ENCODE measurements around the gene RBMY1E. TPM values are rescaled to one million over a fixed set of nuclear protein-coding genes. Genes with fewer than 3 reads are reported as not detected.
"Not testable (repeated sequence)": the region's sequence is repeated elsewhere in the genome, so short reads cannot be mapped to it uniquely, and the experiment has no call there.

RBMY1E gene
- polyA plus RNA-seq (2011; rRNA removed) = not detected in 2 replicates
- polyA minus RNA-seq (2011; rRNA and poly(A)+ RNA removed) = not detected in 2 replicates

GRCh38 chrY:21917932-21918331 lies at the start of gene RBMY1E:
Gene RBMY1E (minus strand): TSS chrY:21918032. CDS start chrY:21916054, 1,978 bp downstream.
- DNase-seq (ENCODE audit: low read depth, low spot score); POLR2A ChIA-PET; CTCF ChIA-PET; H3K9me3 ChIP-seq (ENCODE audit: control insufficient read depth, insufficient read depth, low read length); H3K4me3 ChIP-seq (ENCODE audit: low read depth, low read length); H3K27ac ChIP-seq (ENCODE audit: low read depth, low read length); H3K27me3 ChIP-seq (ENCODE audit: control insufficient read depth, insufficient read depth, low read length): not testable (repeated sequence)

- DNase-seq (ENCODE audit: low read depth, low spot score); H3K4me3 ChIP-seq (ENCODE audit: low read depth, low read length); H3K9me3 ChIP-seq (ENCODE audit: control insufficient read depth, insufficient read depth, low read length); H3K27me3 ChIP-seq (ENCODE audit: control insufficient read depth, insufficient read depth, low read length); CTCF ChIA-PET; H3K27ac ChIP-seq (ENCODE audit: low read depth, low read length); POLR2A ChIA-PET: not testable (repeated sequence)
Observed at GRCh38 chrY:21894426-21894825, 23.4 kb downstream of the RBMY1E start, which contains the start of gene RBMY1D. Gene RBMY1D (minus strand): TSS chrY:21894526. CDS start chrY:21892513, 2,013 bp downstream.

GRCh38 chrY:21869407-21870076 lies 48.3 kb downstream of the RBMY1E start:
- POLR2A ChIA-PET; H3K27ac ChIP-seq (ENCODE audit: low read depth, low read length); H3K27me3 ChIP-seq (ENCODE audit: control insufficient read depth, insufficient read depth, low read length); DNase-seq (ENCODE audit: low read depth, low spot score); CTCF ChIA-PET; H3K4me3 ChIP-seq (ENCODE audit: low read depth, low read length); H3K9me3 ChIP-seq (ENCODE audit: control insufficient read depth, insufficient read depth, low read length): not testable (repeated sequence)

Other genes with a start within 250 kb of the RBMY1E start
- not detected in 2 replicates for gene RBMY1D, start 23.5 kb downstream of the RBMY1E start, polyA plus RNA-seq (2011; rRNA removed)

Data from AG04450 (cell line).